ENCODE measurements around the gene RFC4. TPM values are rescaled to one million over a fixed set of nuclear protein-coding genes. Genes with fewer than 3 reads are reported as not detected.

Gene RFC4
- total and polyA plus RNA-seq, 2 donors from 2014 or later = 8.9 to 11.1 TPM

DNA sequence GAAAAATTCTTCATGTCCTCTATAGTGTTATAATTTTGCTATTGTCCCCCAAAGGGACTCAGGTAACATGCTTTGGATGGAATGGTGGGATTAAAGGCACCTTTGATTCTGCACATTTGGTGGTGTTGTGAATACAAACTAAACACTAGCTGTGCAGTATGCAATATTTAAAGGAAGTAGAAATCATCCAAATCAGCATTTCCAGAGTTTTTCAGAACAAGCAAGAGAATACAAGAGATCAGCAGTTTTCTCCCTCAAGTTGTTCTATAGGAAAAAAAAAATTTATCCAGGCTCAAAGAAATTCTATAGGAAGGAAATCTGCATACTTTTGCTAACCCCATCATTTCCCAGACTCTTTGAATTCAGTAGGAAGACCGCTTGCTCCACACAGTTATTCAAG lies 26.0 kb upstream of the RFC4 start:
- no peak overlapping the region for H3K9ac ChIP-seq (ENCODE audit: low read length in 3 of 3)
- no peak for FAIRE-seq
- H3K9me3 ChIP-seq (ENCODE audit: control insufficient read depth in 2 of 3, insufficient read depth in 1 of 3, low read length in 3 of 3) = no peaks in the 10 kb centered on the region

DNA sequence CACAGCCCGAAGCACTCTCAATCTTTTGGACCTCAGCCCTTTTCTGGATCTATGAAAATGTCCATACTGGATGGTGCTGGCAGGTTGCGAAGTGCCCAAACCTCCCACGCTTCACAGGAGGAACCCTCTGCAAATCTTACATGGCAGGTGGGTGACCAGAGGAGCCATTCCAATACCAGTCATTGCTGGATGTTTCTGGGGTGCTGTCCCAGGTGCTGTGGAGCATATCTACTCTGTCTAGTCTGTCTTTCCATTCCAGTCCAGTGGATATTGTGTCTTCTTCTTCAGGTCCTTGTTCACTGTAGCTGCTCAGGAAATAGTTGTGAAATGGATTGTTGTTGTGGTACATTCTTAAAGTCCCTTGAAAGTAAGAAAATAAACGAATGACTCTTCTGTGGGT lies 25.5 kb upstream of the RFC4 start:
- H3K4me3 ChIP-seq (ENCODE audit: low read length in 3 of 3) = no peak overlapping the region
- no peak overlapping the region for H3K9ac ChIP-seq (ENCODE audit: low read length in 3 of 3)
- TF ChIP-seq CTCF (IDR thresholded peaks at IDR 0.05; ENCODE audit: borderline replicate concordance, extremely low read depth, insufficient read depth) = no peak
- H3K27ac ChIP-seq (ENCODE audit: low read depth in 2 of 2, low read length in 2 of 2) = no peak overlapping the region
- peaks cover 0 to 3% (median 0%) of the 10 kb centered on the region in 3 donors for H3K4me1 ChIP-seq (ENCODE audit: control insufficient read depth in 2 of 3, insufficient read depth in 2 of 3, low read depth in 1 of 3, low read length in 3 of 3)
- no peaks in the 10 kb centered on the region for H3K9me3 ChIP-seq (ENCODE audit: control insufficient read depth in 2 of 3, insufficient read depth in 1 of 3, low read length in 3 of 3)
- H3K36me3 ChIP-seq (ENCODE audit: control insufficient read depth in 2 of 3, insufficient read depth in 3 of 3, low read length in 3 of 3) = no peaks in the 10 kb centered on the region
- FAIRE-seq (no peak), DNase-seq (peak in 1 of 5 donors; percentile 19)
- intact Hi-C loops (cut with DNase I) = no loop called here
- H3K27me3 ChIP-seq (ENCODE audit: control insufficient read depth, insufficient read depth, low read length) = peaks cover 29% of the 10 kb centered on the region

More for the DNA sequence above, 26.0 kb upstream of the RFC4 start:
- intact Hi-C loops (cut with DNase I) = no loop called here
- Histone ChIP-seq H3K36me3 (ENCODE audit: control insufficient read depth in 2 of 3, insufficient read depth in 3 of 3, low read length in 3 of 3) (no peaks in the 10 kb centered on the region), H3K27me3 (ENCODE audit: control insufficient read depth, insufficient read depth, low read length) (peaks cover 29% of the 10 kb centered on the region), H3K4me1 (ENCODE audit: control insufficient read depth in 2 of 3, insufficient read depth in 2 of 3, low read depth in 1 of 3, low read length in 3 of 3) (peaks cover 0 to 3% (median 0%) of the 10 kb centered on the region in 3 donors), H3K27ac (ENCODE audit: low read depth in 2 of 2, low read length in 2 of 2) (no peak overlapping the region), H3K4me3 (ENCODE audit: low read length in 3 of 3) (no peak overlapping the region)
- TF ChIP-seq CTCF (IDR thresholded peaks at IDR 0.05; ENCODE audit: borderline replicate concordance, extremely low read depth, insufficient read depth) = no peak
- DNase-seq = no peak

GRCh38 chr3:186828340-186828739 lies 22.1 kb upstream of the RFC4 start:
- TF ChIP-seq CTCF (IDR thresholded peaks at IDR 0.05; ENCODE audit: borderline replicate concordance, extremely low read depth, insufficient read depth) = no peak
- peaks cover 44% of the 10 kb centered on the region for H3K27me3 ChIP-seq (ENCODE audit: control insufficient read depth, insufficient read depth, low read length)
- no peaks in the 10 kb centered on the region for H3K9me3 ChIP-seq (ENCODE audit: control insufficient read depth in 2 of 3, insufficient read depth in 1 of 3, low read length in 3 of 3)
- intact Hi-C loops (cut with DNase I) = no loop called here
- H3K4me1 ChIP-seq (ENCODE audit: control insufficient read depth in 2 of 3, insufficient read depth in 2 of 3, low read depth in 1 of 3, low read length in 3 of 3) = peaks cover 0 to 5% (median 0%) of the 10 kb centered on the region in 3 donors
- H3K36me3 ChIP-seq (ENCODE audit: control insufficient read depth in 2 of 3, insufficient read depth in 3 of 3, low read length in 3 of 3) = no peaks in the 10 kb centered on the region
- H3K27ac ChIP-seq (ENCODE audit: low read depth in 2 of 2, low read length in 2 of 2) = no peak overlapping the region
- H3K4me3 ChIP-seq (ENCODE audit: low read length in 3 of 3) = no peak overlapping the region
- H3K9ac ChIP-seq (ENCODE audit: low read length in 3 of 3) = no peak overlapping the region
- FAIRE-seq (no peak), DNase-seq (peak in 1 of 5 donors; percentile 45)

Data from kidney (tissue), 14 donors.